MCF 10A (cell line): ENCODE data around the gene LRP6. TPM values are rescaled to one million over a fixed set of nuclear protein-coding genes. Genes with fewer than 3 reads are reported as not detected.

Source experiments
- BruUV-seq: library from RNA; stranded (reverse); fragments of 400-500 nt; replicated peaks from 2 replicates; lab custom pipeline; 2021; lab: Mats Ljungman, UMichigan
- CTCF ChIA-PET: fragments of 300-600 bp; sonication (Branson Sonifier 250); formaldehyde crosslinking; extraction: SDS; loops from one replicate; lab custom pipeline; 2021; ENCODE audit warnings: antibody characterized with exemption, inconsistent platforms; lab: Yijun Ruan, JAX
- POLR2A ChIA-PET: fragments of 300-600, 350-650 bp; sonication (Branson Sonifier 250); formaldehyde crosslinking; extraction: SDS; loops from one replicate; lab custom pipeline; 2020; ENCODE audit warnings: antibody characterized with exemption, inconsistent platforms; lab: Yijun Ruan, JAX
- DNase-seq: peaks from one replicate; pipeline ENCODE4 v3.0.0-alpha.2; 2018; ENCODE audit not compliant: unreplicated experiment
- H3K27ac Mint-ChIP-seq: one replicate; pipeline ENCODE4 v1.8.0; 2022; ENCODE audit warnings: mild to moderate bottlenecking, low read depth, mixed read lengths; ENCODE audit not compliant: unreplicated experiment
- H3K27me3 Mint-ChIP-seq: one replicate; pipeline ENCODE4 v1.8.0; 2022; ENCODE audit warnings: mixed read lengths; ENCODE audit not compliant: insufficient read depth, unreplicated experiment
- H3K36me3 Mint-ChIP-seq: one replicate; pipeline ENCODE4 v1.8.0; 2022; ENCODE audit warnings: mild to moderate bottlenecking, moderate library complexity, mixed read lengths; ENCODE audit not compliant: insufficient read depth, unreplicated experiment
- H3K4me1 Mint-ChIP-seq: one replicate; pipeline ENCODE4 v1.8.0; 2022; ENCODE audit warnings: mixed read lengths; ENCODE audit not compliant: insufficient read depth, unreplicated experiment
- H3K4me3 Mint-ChIP-seq: one replicate; pipeline ENCODE4 v1.8.0; 2022; ENCODE audit warnings: mild to moderate bottlenecking, moderate library complexity, mixed read lengths; ENCODE audit not compliant: unreplicated experiment
- H3K9me3 Mint-ChIP-seq: one replicate; pipeline ENCODE4 v1.8.0; 2022; ENCODE audit warnings: mixed read lengths; ENCODE audit not compliant: unreplicated experiment
- intact Hi-C: fragments of 100-400 bp; cut with micrococcal nuclease; formaldehyde crosslinking; loops from 2 replicates; pipeline ENCODE4 v1.14.1; 2022
- total RNA-seq: library from RNA; stranded (reverse); gene quantifications from 2 replicates; pipeline ENCODE4 v1.2.3, GENCODE V29; 2022
- TF ChIP-seq, protein P1 (sequence below): fragments of 200-600 bp; IDR thresholded peaks from one replicate; pipeline ENCODE4 v1.8.0; 2022; ENCODE audit warnings: antibody characterized with exemption, mild to moderate bottlenecking; ENCODE audit not compliant: unreplicated experiment

The LRP6 gene
- total RNA-seq, 1 experiment from 2014 or later, result 24.9 TPM

DNA sequence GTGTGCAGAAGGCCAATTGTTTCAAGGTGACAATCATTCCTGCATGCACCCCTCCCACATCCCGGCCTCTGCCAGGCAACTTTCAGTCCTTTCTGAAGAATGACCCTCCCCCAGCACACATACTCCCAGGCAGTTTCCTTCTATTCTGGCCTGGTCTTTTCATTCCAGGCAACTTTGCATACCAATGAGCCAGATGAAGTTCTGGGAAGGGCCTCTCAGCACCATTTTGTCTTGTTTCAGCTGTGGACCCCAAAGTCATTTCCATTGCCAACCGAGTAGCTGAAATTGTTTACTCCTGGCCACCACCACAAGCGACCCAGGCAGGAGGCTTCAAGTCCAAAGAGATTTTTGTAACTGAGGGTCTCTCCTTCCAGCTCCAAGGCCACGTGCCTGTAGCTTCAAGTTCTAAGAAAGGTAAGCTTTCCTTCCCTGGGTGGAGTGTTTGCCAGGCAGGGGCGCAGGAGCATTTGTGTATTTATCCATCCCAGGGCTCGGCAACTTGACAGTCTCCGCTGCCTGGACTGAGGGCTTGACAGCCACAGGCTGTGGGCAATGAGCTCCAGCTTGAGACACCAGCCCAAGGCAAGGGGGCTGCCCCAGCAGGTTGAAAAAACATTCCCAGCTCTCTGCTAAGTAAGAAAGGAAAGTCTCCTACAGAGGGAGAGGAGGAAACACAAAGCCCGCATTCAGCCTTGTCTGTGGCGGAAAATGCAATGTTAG lies 179.7 kb downstream of the LRP6 start:
- no peaks in the 10 kb centered on the region for H3K27me3 Mint-ChIP-seq
- ChIA-PET POLR2A (interaction anchor here (1.0 kb wide), 1 partner anchor 9 kb away, joined by 3 read pairs; no protein-coding TSS in a partner anchor), CTCF (interaction anchor here (0.5 to 3.3 kb wide), 6 partner anchors 50 to 272 kb away, joined by 3 to 10 read pairs (median 3); no protein-coding TSS in a partner anchor)
- no TSS peak for BruUV-seq
- H3K36me3 Mint-ChIP-seq, result no peaks in the 10 kb centered on the region
- TF ChIP-seq, protein P1, sequence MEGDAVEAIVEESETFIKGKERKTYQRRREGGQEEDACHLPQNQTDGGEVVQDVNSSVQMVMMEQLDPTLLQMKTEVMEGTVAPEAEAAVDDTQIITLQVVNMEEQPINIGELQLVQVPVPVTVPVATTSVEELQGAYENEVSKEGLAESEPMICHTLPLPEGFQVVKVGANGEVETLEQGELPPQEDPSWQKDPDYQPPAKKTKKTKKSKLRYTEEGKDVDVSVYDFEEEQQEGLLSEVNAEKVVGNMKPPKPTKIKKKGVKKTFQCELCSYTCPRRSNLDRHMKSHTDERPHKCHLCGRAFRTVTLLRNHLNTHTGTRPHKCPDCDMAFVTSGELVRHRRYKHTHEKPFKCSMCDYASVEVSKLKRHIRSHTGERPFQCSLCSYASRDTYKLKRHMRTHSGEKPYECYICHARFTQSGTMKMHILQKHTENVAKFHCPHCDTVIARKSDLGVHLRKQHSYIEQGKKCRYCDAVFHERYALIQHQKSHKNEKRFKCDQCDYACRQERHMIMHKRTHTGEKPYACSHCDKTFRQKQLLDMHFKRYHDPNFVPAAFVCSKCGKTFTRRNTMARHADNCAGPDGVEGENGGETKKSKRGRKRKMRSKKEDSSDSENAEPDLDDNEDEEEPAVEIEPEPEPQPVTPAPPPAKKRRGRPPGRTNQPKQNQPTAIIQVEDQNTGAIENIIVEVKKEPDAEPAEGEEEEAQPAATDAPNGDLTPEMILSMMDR, result no peak
- H3K27ac Mint-ChIP-seq, result no peak overlapping the region
- no peaks in the 10 kb centered on the region for H3K9me3 Mint-ChIP-seq
- intact Hi-C loops, result no loop called here
- no peak overlapping the region for H3K4me3 Mint-ChIP-seq
- H3K4me1 Mint-ChIP-seq, result no peaks in the 10 kb centered on the region
- DNase-seq, result no peak

DNA sequence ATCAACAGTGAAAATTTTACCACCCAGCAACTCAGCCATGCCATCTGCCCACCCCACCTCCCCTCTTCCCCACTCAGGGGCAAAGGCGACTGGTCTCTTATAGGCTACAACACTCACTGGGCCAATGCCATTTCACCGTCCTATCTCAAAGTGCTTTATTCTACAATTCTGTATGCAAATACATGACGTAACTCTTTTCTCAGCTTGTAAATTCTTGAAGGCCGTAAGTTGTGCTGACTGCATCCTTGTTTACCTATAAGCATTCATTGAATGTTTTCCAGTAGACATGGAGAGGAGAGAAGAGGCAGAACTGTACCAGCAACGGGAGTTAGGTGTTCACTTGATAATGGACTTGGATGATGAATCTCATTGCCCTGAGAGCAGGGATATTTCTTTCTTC lies 180.5 kb downstream of the LRP6 start:
- no peak overlapping the region for H3K4me3 Mint-ChIP-seq
- ChIA-PET CTCF (interaction anchor here (0.5 to 3.3 kb wide), 4 partner anchors 49 to 273 kb away, joined by 3 to 10 read pairs (median 3); no protein-coding TSS in a partner anchor), POLR2A (interaction anchor here (0.6 kb wide), 1 partner anchor 271 kb away, joined by 4 read pairs; no protein-coding TSS in a partner anchor)
- no peaks in the 10 kb centered on the region for H3K27me3 Mint-ChIP-seq
- no peaks in the 10 kb centered on the region for H3K9me3 Mint-ChIP-seq
- intact Hi-C loops, result no loop called here
- H3K27ac Mint-ChIP-seq, result no peak overlapping the region
- TF ChIP-seq, protein P1, result no peak
- BruUV-seq, result no TSS peak
- DNase-seq, result no peak
- no peaks in the 10 kb centered on the region for H3K36me3 Mint-ChIP-seq
- H3K4me1 Mint-ChIP-seq, result no peaks in the 10 kb centered on the region

DNA sequence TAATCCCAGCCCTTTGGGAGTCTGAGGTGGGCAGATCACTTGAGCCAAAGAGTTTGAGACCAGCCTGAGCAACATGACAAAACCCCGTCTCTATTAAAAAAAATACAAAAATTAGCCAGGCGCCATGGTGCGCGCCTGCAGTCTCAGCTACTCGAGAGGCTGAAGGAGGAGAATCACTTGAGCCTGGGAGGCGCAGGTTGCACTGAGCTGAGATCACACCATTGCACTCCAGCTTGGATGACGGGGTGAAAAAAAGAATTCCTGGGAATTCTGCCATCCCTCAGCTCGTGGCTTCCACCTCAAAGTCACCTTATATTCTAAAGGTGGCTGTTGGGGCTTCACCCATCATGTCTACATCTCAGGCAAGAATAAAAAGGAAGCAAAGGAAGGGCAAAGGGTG lies 183.2 kb downstream of the LRP6 start:
- BruUV-seq, result no TSS peak
- CTCF ChIA-PET, result interaction anchor here (0.5 to 5.0 kb wide), 6 partner anchors 226 to 543 kb away, joined by 3 to 51 read pairs (median 4); no protein-coding TSS in a partner anchor
- no peaks in the 10 kb centered on the region for H3K9me3 Mint-ChIP-seq
- TF ChIP-seq, protein P1, result no peak
- H3K27ac Mint-ChIP-seq, result no peak overlapping the region
- POLR2A ChIA-PET, result no interaction called here
- DNase-seq, result no peak
- intact Hi-C loops, result loop anchor here (5.0 kb wide), 1 partner anchor 529 kb away; the partner anchor contains the start of gene CREBL2
- H3K4me3 Mint-ChIP-seq, result no peak overlapping the region
- H3K36me3 Mint-ChIP-seq, result no peaks in the 10 kb centered on the region
- H3K27me3 Mint-ChIP-seq, result no peaks in the 10 kb centered on the region
- H3K4me1 Mint-ChIP-seq, result no peaks in the 10 kb centered on the region

DNA sequence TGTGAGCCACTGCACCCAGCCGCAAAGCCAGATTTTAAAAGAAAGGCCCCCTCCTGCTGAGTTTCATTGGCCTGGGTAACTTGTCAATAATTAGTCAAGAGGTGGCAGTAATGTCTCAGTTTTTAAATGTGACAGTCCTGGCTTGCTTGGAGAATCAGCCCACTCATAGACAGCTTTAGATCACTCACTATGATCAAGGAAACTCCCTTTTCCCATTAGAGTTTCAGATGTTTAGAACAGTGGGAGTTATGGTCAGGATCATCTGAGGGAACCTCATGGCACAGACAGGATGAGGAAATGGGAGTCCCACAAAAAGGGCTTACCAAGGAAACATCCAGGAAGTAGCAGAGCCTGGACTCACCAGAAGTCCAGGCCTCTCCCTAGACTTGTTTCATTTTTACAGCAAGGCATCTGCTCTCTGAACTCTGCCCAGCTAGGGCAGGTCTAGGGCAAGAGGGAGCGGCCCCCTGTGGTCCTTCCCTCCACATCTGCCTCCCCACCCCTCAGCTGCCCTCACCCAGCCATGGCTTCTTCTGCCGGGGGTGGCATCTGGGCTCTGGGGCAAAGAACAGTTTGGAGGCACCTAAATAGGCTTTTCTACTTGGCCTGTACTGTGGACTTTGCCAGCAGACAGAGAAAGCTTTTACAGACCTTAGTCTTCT lies 184.9 kb downstream of the LRP6 start:
- Mint-ChIP-seq H3K4me1 (no peaks in the 10 kb centered on the region), H3K9me3 (no peaks in the 10 kb centered on the region), H3K36me3 (no peaks in the 10 kb centered on the region), H3K27me3 (no peaks in the 10 kb centered on the region), H3K4me3 (no peak overlapping the region), H3K27ac (no peak overlapping the region)
- no TSS peak for BruUV-seq
- ChIA-PET POLR2A (interaction anchor here (0.7 to 1.0 kb wide), 6 partner anchors 19 to 276 kb away, joined by 3 read pairs; partner anchors contain the start of gene BORCS5), CTCF (interaction anchor here (0.6 to 5.0 kb wide), 16 partner anchors 9 to 622 kb away, joined by 3 to 51 read pairs (median 4); partner anchors contain the start of gene MANSC1)
- DNase-seq, result peak; percentile 54
- TF ChIP-seq, protein P1, result peak; percentile 29
- intact Hi-C loops, result loop anchor here (1.0 to 5.0 kb wide), 4 partner anchors 245 to 622 kb away; partner anchors contain the start of gene CREBL2
